ENCODE results near the gene LDB2.
"Not testable (repeated sequence)": the region's sequence is repeated elsewhere in the genome, so short reads cannot be mapped to it uniquely, and the experiment has no call there.

The LDB2 gene

GRCh38 chr4:16897991-16898827 lies at the start of gene LDB2:
LDB2 (minus strand) TSS chr4:16898645.
- DNase-seq (ENCODE audit: low spot score) = no peak

DNA sequence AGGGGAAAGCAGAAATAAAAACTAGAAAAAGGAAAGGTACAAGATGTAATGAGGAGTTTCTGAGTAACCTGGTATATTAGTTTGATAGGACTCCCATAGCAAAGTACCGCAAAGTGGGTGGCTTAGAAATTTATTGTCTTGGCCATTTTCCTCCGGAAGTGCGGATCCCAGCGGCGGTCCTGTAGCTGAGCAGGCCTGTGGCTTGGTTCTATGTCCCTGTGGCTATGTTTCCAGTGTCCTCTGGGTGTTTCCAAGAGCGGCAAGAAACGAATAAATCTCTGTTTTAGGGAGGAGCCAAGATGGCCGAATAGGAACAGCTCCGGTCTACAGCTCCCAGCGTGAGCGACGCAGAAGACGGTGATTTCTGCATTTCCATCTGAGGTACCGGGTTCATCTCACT lies 44.0 kb upstream of the LDB2 start:
- DNase-seq (ENCODE audit: low spot score) = no peak

DNA sequence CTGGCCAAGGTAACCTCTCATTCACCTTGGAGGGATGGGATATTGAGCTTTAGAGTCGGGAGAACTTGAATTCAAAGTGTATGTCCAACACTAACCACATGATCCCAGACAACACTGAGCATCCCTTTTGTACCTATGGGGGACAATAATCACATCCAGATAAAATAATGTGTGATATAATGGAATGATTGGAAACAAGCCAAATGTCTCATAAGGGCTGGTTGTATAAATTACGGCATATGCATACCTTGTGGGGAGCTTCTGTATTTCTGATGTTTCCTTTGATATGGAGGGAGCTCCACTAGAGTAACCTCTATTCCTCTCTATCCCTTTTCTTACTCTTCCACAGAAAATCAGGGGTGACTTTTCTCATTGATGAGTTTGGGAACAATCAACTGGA lies 40.7 kb upstream of the LDB2 start:
- DNase-seq (ENCODE audit: low spot score) = no peak

- no peak for DNase-seq (ENCODE audit: low spot score)
Measured at GRCh38 chr4:16938512-16939040, 40.1 kb upstream of the LDB2 start.

DNA sequence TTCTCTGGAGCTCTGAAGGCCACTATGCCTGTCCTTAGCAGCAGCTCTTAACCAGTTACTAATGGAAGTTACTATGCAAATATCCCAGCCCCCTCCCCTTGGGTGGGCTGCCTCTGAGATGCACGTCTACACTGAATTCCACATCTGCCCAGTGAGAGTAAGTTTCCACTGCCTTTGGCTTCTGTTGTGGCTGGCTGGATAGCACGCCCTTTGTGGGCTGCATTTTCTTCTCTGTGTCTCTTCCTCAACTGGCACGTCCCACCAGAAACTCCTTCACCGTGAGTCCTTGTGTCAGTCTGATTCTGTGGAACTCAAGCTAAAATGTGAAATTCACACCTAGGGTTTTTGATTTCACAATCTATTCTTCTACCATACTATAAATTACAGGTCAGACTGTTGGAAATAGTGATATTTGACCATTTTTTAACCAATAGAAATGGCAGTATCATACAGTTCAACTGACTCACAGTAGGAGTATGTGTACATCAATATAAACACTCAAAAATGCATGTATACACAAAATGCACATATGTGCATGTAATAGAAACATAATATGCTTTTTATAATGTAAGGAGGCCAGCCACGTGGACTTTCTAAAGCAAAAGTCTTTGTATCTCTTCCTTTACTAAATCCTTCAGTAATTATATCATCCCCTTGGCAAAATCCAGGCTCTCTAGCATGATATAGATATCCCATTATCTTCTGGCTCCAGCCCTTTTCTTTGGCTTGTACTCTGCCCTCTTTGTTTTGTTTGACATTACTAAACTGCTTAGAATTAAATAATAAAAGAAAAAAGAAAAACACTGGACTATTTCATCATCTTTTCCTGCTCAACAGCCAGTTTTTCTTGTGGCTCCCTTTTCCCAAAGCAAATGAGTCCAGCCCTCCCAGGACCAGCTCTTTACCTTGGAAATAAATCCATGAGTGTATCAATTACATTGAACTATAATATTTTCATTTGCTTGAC lies 33.2 kb upstream of the LDB2 start:
- DNase-seq (ENCODE audit: low spot score) = no peak

DNA sequence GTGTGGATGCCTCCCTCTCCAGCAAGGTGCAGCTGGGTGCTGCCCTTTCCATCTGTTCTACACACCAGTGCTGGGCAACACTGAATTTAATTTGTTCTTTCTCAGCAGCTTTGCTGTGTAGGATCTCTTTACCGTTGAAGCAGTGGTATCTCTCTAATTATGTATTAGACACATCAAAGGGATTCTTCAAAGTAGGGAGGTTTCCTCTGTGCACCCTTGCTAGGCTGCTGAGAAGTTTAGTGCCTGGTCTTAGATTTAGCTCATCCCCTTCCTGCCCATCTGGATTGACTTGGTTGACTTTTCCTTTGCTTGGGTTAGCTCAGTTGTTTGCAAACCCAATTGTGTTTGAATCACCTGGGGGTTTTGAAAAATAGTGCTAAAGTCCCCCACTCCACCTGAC lies 27.8 kb upstream of the LDB2 start:
- DNase-seq (ENCODE audit: low spot score) = no peak

GRCh38 chr4:16918716-16919115 lies 20.3 kb upstream of the LDB2 start:
- DNase-seq (ENCODE audit: low spot score) = not testable (repeated sequence)

GRCh38 chr4:16916719-16917337 lies 18.4 kb upstream of the LDB2 start:
- DNase-seq (ENCODE audit: low spot score) = peak; percentile 71

- DNase-seq (ENCODE audit: low spot score) = no peak
Measured at GRCh38 chr4:16916031-16916430, 17.6 kb upstream of the LDB2 start.

DNA sequence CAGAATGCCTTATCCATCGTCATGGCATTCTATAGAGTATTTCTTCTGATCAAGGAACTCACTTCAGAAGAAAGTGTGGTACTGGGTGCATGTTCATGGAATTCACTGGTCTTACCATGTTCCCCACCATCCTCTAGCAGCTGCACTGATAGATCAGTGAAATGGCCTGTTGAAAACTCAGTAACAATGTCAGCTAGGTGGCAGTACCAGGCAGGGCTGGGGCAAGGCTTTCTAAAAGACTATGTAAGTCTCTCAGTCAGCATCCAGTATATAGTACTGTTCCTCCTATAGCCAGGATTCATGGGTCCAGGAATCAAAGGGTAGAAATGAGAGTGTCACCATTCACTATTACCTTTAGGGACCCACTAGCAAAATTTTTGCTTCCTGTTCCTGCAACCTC lies 15.8 kb upstream of the LDB2 start:
- no peak for DNase-seq (ENCODE audit: low spot score)

DNA sequence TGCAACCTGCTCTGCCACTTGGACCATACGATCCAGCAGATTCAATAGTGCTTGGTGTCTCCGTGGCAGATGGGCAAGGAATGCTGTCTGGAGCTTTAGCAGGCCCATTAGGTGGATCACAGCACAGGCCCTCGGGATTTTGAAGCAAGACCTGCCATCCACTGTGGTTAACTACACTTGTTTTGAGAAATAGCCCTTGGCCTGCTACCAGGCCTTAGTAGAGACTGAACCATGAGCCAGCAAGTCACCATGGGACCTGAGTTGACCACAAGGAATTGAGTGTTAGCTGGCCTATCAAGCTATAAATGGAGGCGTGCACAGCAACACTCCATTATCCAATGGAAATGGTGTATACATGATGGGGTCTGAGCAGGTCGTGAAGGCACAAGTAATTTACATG lies 14.5 kb upstream of the LDB2 start:
- no peak for DNase-seq (ENCODE audit: low spot score)

DNA sequence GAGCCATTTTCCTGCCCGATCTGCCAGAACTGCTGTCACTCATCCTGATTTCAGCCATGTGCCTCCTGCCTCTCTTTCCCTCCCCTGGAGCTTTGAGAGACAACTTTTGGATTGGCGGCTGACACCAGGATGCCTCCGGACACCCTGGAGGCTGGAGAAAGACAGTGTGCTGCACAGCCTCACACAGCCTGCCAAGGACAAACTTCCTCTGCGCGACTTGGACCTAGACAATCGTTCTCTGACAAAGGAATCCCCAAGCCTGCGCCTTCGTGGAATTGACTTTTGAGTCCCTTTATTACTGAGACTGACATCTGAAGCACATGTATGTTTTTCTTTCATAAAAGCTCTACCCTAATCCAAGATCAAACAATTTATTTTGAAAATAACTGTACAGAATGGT lies 10.8 kb upstream of the LDB2 start:
- no peak for DNase-seq (ENCODE audit: low spot score)

GRCh38 chr4:16908377-16909021 lies 10.1 kb upstream of the LDB2 start:
- DNase-seq (ENCODE audit: low spot score) = no peak

GRCh38 chr4:16900325-16900724 lies 1.9 kb upstream of the LDB2 start:
- DNase-seq (ENCODE audit: low spot score) = no peak

DNA sequence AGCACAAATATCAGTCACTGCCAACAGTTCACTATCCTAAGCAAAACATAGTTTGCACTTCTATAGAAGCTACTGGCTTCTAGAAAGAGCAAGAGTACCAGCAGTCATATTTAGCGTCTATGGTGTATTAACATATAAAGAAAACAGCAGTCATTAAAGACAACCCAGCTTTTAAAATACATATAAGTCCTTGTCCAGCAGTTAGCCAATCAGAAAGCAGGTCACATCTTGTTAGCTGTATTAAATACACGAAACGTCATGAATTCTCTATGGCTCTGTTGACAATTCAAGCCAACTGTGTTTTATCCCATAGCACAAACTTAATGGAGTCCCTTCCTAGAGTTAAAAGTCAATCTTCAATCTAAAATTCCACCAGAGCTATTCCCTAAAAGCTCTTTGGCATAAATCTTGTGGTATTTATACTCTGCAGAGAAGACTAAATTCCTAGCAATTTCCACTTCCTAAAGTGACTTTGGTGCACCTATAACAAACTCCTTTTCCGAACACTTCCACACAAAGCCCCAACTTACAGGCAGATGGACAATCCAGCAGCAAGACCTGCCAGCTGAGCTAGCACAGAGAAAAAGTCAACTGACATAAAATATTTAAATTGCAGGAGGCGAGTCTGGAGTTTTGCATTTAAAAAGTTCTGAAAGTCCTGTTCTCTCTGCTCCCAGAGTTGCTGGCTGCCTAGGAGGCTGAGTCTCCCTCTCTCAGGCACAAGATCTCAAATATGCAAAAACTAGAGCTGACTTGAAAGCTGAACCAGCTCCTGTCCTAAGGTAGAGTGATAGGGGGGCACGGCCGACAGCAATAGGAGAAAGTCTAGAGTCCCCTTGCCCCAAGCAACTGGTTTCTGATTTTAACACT lies 1.3 kb downstream of the LDB2 start:
- no peak for DNase-seq (ENCODE audit: low spot score)

DNA sequence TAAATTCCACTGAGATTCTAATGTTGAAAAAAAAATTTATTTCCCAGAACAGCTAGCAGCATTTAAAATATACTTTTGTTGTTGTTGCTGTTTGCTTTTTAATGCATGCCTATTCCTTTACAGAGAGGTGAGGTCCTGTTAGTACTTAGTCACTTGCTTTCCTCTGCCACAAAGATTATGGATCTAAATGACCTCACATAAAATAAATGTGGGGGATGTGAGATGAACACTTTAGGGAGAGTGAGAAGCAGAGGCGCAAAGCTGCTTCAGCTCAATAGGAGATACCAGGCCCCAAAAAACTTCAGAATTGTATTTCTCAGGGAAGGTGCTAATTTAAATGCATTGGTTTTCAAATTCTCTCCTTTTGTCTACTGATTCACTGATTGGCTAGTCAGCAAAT lies 4.0 kb downstream of the LDB2 start:
- DNase-seq (ENCODE audit: low spot score) = no peak

DNA sequence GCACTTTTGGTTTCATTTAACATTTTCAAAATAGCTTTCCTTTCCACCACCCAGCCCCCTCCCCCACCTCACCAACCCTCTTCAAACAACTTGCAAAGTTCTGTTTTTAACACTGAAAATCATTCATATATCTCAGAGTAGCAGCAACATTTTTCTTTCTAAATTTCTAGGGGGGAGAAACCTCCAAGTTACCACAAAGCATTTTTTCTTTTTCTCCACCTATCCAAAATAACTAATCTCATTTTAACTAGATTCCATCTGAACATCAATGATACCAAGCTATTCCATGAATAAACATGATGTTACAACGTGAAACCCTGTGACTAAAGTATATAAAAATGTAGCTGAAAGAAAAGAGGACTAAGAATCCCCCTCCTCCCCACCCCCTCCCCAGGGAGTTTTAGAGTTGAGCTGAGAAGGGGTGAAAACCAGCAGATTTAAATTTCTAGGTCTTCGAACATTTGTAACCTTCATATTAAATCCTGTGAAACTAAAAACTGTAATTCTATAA lies 5.2 kb downstream of the LDB2 start:
- DNase-seq (ENCODE audit: low spot score) = no peak

DNA sequence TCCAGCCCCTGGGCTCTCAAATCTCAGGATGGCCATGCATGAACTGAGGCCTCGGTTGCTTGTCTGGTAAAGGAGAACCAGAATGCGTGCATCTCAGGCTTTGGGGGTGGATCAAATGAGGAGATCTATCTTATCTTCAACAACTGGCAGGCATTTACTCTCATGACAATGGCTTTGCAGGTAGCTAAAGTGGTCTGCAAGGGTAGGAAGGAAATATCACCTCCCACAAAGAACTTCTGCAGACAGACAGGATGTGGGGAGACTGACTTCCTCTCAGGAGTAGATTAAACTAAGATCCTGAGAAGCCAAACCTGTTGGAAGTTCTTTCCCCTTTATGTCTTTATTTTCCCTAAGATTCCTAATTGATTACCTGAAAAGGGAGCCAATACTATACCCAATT lies 7.8 kb downstream of the LDB2 start:
- DNase-seq (ENCODE audit: low spot score) = no peak

- DNase-seq (ENCODE audit: low spot score) = no peak
Measured at GRCh38 chr4:16889945-16890344, 8.5 kb downstream of the LDB2 start.

DNA sequence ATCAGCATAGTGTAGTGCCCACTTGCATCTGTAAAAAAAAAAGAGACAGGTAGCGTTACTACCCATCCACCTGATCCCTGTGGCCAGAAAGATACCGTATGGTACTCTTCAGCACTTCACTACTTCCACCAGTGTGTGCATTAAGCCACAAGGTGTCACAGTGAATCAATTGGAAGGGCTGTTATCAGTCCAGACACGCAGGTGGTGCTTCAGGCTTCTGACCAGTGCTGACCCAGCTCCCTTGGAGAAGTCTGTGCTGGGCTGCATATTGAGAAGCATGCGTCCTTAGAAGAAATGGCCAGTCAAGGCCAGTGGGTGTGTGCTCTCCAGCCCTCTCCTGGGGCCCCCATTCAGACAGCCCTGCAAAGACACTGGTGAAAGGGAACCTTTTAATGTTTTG lies 10.6 kb downstream of the LDB2 start:
- DNase-seq (ENCODE audit: low spot score) = no peak
